K562 (cell line): ENCODE measurements around the gene SLC7A8. TPM values are rescaled to one million over a fixed set of nuclear protein-coding genes. Genes with fewer than 3 reads are reported as not detected.

Experiments used
- ARHGAP35 ChIP-seq: fragments of 450-650 bp; IDR thresholded peaks from 2 replicates; pipeline ENCODE4 v1.6.1; 2018; ENCODE audit not compliant: partially characterized antibody
- ATF6 ChIP-seq: sonication (generic); formaldehyde crosslinking; IDR thresholded peaks from 2 replicates; pipeline ENCODE4 v1.4.0; 2020; ENCODE audit warnings: mild to moderate bottlenecking, missing genetic modification reagents
- DACH1 ChIP-seq: fragments of 450-650 bp; IDR thresholded peaks from 2 replicates; pipeline ENCODE4 v1.6.1; 2018; ENCODE audit not compliant: partially characterized antibody
- FOXJ2 ChIP-seq: fragments of 200-800 bp; sonication (Bioruptor generic); IDR thresholded peaks from 2 replicates; pipeline ENCODE4 v1.6.1; 2016; ENCODE audit warnings: missing genetic modification characterization, missing compliant biosample characterization
- FOXK1 ChIP-seq: sonication (generic); formaldehyde crosslinking; IDR thresholded peaks from 2 replicates; pipeline ENCODE4 v1.8.0; 2022; ENCODE audit warnings: missing genetic modification reagents, mild to moderate bottlenecking, borderline replicate concordance
- KAT8 ChIP-seq: fragments of 450-650 bp; IDR thresholded peaks from 2 replicates; pipeline ENCODE4 v1.6.1; 2016; ENCODE audit warnings: low read depth, mild to moderate bottlenecking
- KHSRP ChIP-seq: fragments of 450-650 bp; IDR thresholded peaks from 2 replicates; pipeline ENCODE4 v1.6.1; 2017
- KLF1 ChIP-seq: fragments of 450-650 bp; IDR thresholded peaks from 2 replicates; pipeline ENCODE4 v1.6.1; 2016; ENCODE audit warnings: missing genetic modification characterization, missing compliant biosample characterization
- MTF1 ChIP-seq: fragments of 250-450 bp; sonication (Bioruptor Pico); IDR thresholded peaks from 2 replicates; pipeline ENCODE4 v1.9.0; 2021; ENCODE audit warnings: moderate library complexity, mild to moderate bottlenecking, inconsistent platforms, borderline replicate concordance
- MYNN ChIP-seq, 2 experiments: sonication (generic); formaldehyde crosslinking in 1 of 2; IDR thresholded peaks; 2 replicates each; pipeline versions ENCODE4 v1.5.0 to v1.6.1; 2016 to 2020; ENCODE audit warnings: antibody characterized with exemption in 1 of 2, missing genetic modification reagents in 1 of 2
- NFATC3 ChIP-seq: fragments of 450-650 bp; IDR thresholded peaks from 2 replicates; pipeline ENCODE4 v1.6.1; 2017; ENCODE audit warnings: mild to moderate bottlenecking
- NR2C1 ChIP-seq, 2 experiments: fragments of 450-650 bp; IDR thresholded peaks; 2 replicates each; pipeline ENCODE4 v1.6.1; 2017; ENCODE audit warnings: mild to moderate bottlenecking in 2 of 2, antibody characterized with exemption in 1 of 2, inconsistent platforms in 1 of 2, missing compliant biosample characterization in 1 of 2, missing genetic modification characterization in 1 of 2
- NRF1 ChIP-seq, 2 experiments: fragments of 450-650 bp; IDR thresholded peaks in 1 of 2; conservative IDR thresholded peaks in 1 of 2; 2 replicates each; pipeline ENCODE4 v1.6.1; 2014; ENCODE audit warnings: mild to moderate bottlenecking in 2 of 2
- PHTF2 ChIP-seq: fragments of 250-450 bp; sonication (Bioruptor Pico); IDR thresholded peaks from 2 replicates; pipeline ENCODE4 v1.5.0; 2021; ENCODE audit warnings: mild to moderate bottlenecking
- ZNF175 ChIP-seq: fragments of 200-800 bp; sonication (Bioruptor generic); IDR thresholded peaks from 2 replicates; pipeline ENCODE4 v1.6.1; 2016; ENCODE audit warnings: low read depth, mild to moderate bottlenecking, missing genetic modification characterization, missing compliant biosample characterization
- ZNF184 ChIP-seq: sonication (generic); formaldehyde crosslinking; IDR thresholded peaks from 2 replicates; pipeline ENCODE4 v1.5.0; 2020; ENCODE audit warnings: missing genetic modification reagents
- ZNF24 ChIP-seq: fragments of 450-650 bp; IDR thresholded peaks from 2 replicates; pipeline ENCODE4 v1.6.1; 2016
- ZNF507 ChIP-seq: conservative IDR thresholded peaks from 2 replicates; pipeline ENCODE4 v1.6.1; 2017; ENCODE audit warnings: missing genetic modification characterization, missing compliant biosample characterization
- ZNF551 ChIP-seq: fragments of 250-450 bp; sonication (Bioruptor Pico); IDR thresholded peaks from 2 replicates; pipeline ENCODE4 v1.5.0; 2021; ENCODE audit warnings: mild to moderate bottlenecking, moderate library complexity
- ZNF584 ChIP-seq: fragments of 200-800 bp; sonication (Bioruptor generic); IDR thresholded peaks from 2 replicates; pipeline ENCODE4 v1.6.1; 2016; ENCODE audit warnings: low read depth, mild to moderate bottlenecking, missing genetic modification characterization, missing compliant biosample characterization
- ZNF707 ChIP-seq: fragments of 250-450 bp; sonication (Bioruptor Pico); conservative IDR thresholded peaks from 2 replicates; pipeline ENCODE4 v1.8.0; 2022; ENCODE audit warnings: inconsistent platforms, mild to moderate bottlenecking, moderate library complexity
- polyA plus RNA-seq, 8 experiments: library from polyadenylated mRNA; depleted of rRNA in 4 of 8; stranded (reverse) in 5 of 8; unstranded in 3 of 8; fragments of >200 nt; fragmentation: Nextera tagmentation in 2 of 8; fragmentation: Illumina TruSeq in 1 of 8; extraction: Ambion mirVana in 2 of 8; extraction: Trizol in 1 of 8; gene quantifications; 2 replicates each; pipeline versions ENCODE4 v1.2.1 to v1.2.3, GENCODE V29; 2011 to 2014; ENCODE audit warnings: inconsistent platforms in 1 of 8, missing spikeins in 1 of 8
- total RNA-seq, 7 experiments: library from RNA; depleted of rRNA in 6 of 7; stranded (reverse); fragments of >200 nt in 6 of 7; fragmentation: Illumina TruSeq in 2 of 7; extraction: Trizol in 2 of 7; gene quantifications; 2 replicates each; pipeline versions ENCODE4 v1.2.1 to v1.2.3, GENCODE V29; 2011 to 2021; ENCODE audit warnings: low replicate concordance in 1 of 7
- TF ChIP-seq, protein P1 (sequence below): fragments of 200-400 bp; formaldehyde crosslinking; IDR thresholded peaks from 2 replicates; pipeline ENCODE4 v1.6.1; 2017; ENCODE audit warnings: mild to moderate bottlenecking, low read depth, low read length, moderate library complexity
- TF ChIP-seq, protein P2 (sequence below), 2 experiments: fragments of 200-800 bp in 1 of 2; sonication (Bioruptor generic) in 1 of 2; sonication (generic) in 1 of 2; formaldehyde crosslinking in 1 of 2; IDR thresholded peaks in 1 of 2; conservative IDR thresholded peaks in 1 of 2; 2 replicates each; pipeline versions ENCODE4 v1.5.0 to v1.6.1; 2016 to 2020; ENCODE audit warnings: missing compliant biosample characterization in 1 of 2, missing genetic modification characterization in 1 of 2, missing genetic modification reagents in 1 of 2

Gene SLC7A8
- total and polyA plus RNA-seq, 9 of the 15 experiments (the other 6 are each of a cell fraction or from before 2014, with no cell fraction given), result 2.0 to 33.0 (median 6.0) TPM

DNA sequence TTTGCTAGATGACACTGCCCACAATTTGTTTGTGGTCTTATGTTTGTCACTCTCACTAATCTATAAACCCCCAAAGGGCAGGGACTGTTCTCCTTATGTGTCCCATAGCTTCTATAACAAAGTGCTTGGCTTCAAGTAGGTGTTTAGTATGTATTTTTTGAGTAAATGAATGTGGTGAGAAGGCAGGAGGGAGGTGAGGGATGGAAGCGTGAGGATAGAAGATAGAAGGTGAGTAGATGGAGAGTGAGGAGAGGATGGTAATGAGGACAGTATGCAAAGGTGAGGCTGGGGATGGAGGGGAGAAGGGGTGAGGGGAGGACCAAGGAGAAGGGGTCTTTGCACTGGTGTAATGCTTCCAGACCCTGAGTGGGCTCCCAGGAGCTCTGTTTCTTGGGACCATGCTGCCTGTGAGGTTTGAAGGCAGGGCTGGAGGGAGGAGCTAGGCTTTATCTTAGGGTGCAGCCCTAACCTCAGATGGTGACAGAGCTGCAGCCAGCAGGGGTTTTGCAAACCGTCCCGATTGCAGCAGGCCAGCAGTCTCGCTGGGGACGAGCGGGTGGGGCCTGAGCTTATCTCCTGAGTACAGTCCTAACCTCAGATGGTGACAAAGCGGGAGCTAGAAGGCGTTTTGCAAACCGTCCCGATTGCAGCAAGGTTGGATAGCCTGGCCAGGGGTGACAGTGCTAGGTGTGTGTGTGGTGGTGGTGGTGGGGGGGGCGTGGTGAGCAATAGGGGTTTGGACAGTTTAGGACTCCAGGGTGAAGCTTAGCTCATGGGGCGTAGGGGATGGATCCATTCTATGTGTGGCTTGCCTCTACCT is 70.9 kb downstream of the SLC7A8 start (continued):
- TF ChIP-seq FOXK1 (CRISPR knock-in tag) (peak; percentile 53; the same call in 1 of the 2 replicates), NR2C1 (IDR thresholded peaks at IDR 0.05) (peak; percentile 64), NR2C1 (tag; IDR thresholded peaks at IDR 0.05) (peak; percentile 70), PHTF2 (no peak), NFATC3 (no peak), ZNF175 (CRISPR knock-in tag) (peak; percentile 60; the same call in 1 of the 2 replicates), ZNF24 (peak; percentile 66), FOXJ2 (tag) (peak; percentile 45; the same call in 1 of the 2 replicates), KAT8 (no peak), ZNF584 (CRISPR knock-in tag) (peak; percentile 90), ATF6 (no peak), MTF1 (CRISPR knock-in tag) (no peak), ZNF507 (tag) (no peak), KLF1 (tag) (peak; percentile 67; the same call in 1 of the 2 replicates), ZNF184 (CRISPR knock-in tag) (no peak), MYNN (IDR thresholded peaks at IDR 0.05) (no peak), MYNN (CRISPR knock-in tag; IDR thresholded peaks at IDR 0.05) (no peak), NRF1 (conservative IDR thresholded peaks at IDR 0.05 in 1 of 2, IDR thresholded peaks at IDR 0.05 in 1 of 2) (peak; percentile 28 to 47; a peak in 1 of 4 replicates), DACH1 (peak; percentile 80), ZNF551 (CRISPR knock-in tag) (no peak), ARHGAP35 (no peak), KHSRP (peak; percentile 68), ZNF707 (no peak)
- TF ChIP-seq, protein P1, sequence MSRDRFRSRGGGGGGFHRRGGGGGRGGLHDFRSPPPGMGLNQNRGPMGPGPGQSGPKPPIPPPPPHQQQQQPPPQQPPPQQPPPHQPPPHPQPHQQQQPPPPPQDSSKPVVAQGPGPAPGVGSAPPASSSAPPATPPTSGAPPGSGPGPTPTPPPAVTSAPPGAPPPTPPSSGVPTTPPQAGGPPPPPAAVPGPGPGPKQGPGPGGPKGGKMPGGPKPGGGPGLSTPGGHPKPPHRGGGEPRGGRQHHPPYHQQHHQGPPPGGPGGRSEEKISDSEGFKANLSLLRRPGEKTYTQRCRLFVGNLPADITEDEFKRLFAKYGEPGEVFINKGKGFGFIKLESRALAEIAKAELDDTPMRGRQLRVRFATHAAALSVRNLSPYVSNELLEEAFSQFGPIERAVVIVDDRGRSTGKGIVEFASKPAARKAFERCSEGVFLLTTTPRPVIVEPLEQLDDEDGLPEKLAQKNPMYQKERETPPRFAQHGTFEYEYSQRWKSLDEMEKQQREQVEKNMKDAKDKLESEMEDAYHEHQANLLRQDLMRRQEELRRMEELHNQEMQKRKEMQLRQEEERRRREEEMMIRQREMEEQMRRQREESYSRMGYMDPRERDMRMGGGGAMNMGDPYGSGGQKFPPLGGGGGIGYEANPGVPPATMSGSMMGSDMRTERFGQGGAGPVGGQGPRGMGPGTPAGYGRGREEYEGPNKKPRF, result no peak
- TF ChIP-seq, protein P2, sequence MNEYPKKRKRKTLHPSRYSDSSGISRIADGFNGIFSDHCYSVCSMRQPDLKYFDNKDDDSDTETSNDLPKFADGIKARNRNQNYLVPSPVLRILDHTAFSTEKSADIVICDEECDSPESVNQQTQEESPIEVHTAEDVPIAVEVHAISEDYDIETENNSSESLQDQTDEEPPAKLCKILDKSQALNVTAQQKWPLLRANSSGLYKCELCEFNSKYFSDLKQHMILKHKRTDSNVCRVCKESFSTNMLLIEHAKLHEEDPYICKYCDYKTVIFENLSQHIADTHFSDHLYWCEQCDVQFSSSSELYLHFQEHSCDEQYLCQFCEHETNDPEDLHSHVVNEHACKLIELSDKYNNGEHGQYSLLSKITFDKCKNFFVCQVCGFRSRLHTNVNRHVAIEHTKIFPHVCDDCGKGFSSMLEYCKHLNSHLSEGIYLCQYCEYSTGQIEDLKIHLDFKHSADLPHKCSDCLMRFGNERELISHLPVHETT (CRISPR knock-in tag; conservative IDR thresholded peaks at IDR 0.05 in 1 of 2, IDR thresholded peaks at IDR 0.05 in 1 of 2), result peak in 1 of 2 experiments; percentile 79; a peak in 2 of 4 replicates
